PC-3 (cell line): Measurements from ENCODE around the gene ERICH2. TPM values are rescaled to one million over a fixed set of nuclear protein-coding genes. Genes with fewer than 3 reads are reported as not detected.

Experiments
- ATAC-seq: fragments of 200-7000 bp; cut with Tn5 transposase; 2 replicates; pipeline ENCODE4 v1.9.1; 2020; ENCODE audit warnings: mild to moderate bottlenecking, moderate library complexity
- BruUV-seq: library from RNA; stranded (reverse); fragments of 400-500 nt; replicated peaks from 2 replicates; lab custom pipeline; 2021; lab: Mats Ljungman, UMichigan
- CTCF ChIA-PET: fragments of 300-600 bp; sonication (Branson Sonifier 250); formaldehyde crosslinking; loops from one replicate; lab custom pipeline; 2022; ENCODE audit warnings: antibody characterized with exemption; lab: Charles Lee
- POLR2A ChIA-PET: fragments of 300-600 bp; sonication (Branson Sonifier 250); formaldehyde crosslinking; loops from one replicate; lab custom pipeline; 2022; ENCODE audit warnings: antibody characterized with exemption; ENCODE audit not compliant: unreplicated experiment; lab: Charles Lee
- DNase-seq: peaks from one replicate; pipeline ENCODE4 v3.0.0-alpha.2; 2015
- H2AFZ ChIP-seq: fragments of 300-600 bp; sonication (generic); 2 replicates; pipeline ENCODE4 v1.6.0; 2016; ENCODE audit warnings: antibody characterized with exemption, low read length
- H3F3A ChIP-seq: fragments of 300-600 bp; sonication (generic); one replicate; pipeline ENCODE4 v1.6.0; 2017; ENCODE audit warnings: antibody characterized with exemption, low read length, control low read depth, mild to moderate bottlenecking; ENCODE audit not compliant: unreplicated experiment
- H3K27ac ChIP-seq: fragments of 300-600 bp; sonication (generic); 2 replicates; pipeline ENCODE4 v1.5.1; 2016; ENCODE audit warnings: mild to moderate bottlenecking, low read length
- H3K27me3 ChIP-seq: fragments of 300-600 bp; sonication (generic); 2 replicates; pipeline ENCODE4 v1.6.1; 2016; ENCODE audit warnings: low read length, mixed read lengths
- H3K36me3 ChIP-seq: fragments of 300-600 bp; sonication (generic); 2 replicates; pipeline ENCODE4 v1.6.1; 2016; ENCODE audit warnings: low read depth, mixed run types, low read length, mixed read lengths
- H3K4me1 ChIP-seq: fragments of 300-600 bp; sonication (generic); 2 replicates; pipeline ENCODE4 v1.5.1; 2016; ENCODE audit warnings: low read length; ENCODE audit not compliant: insufficient read depth
- H3K4me2 ChIP-seq: fragments of 300-600 bp; sonication (generic); 2 replicates; pipeline ENCODE4 v1.6.0; 2016; ENCODE audit warnings: low read length
- H3K4me3 ChIP-seq: fragments of 300-600 bp; sonication (generic); 2 replicates; pipeline ENCODE4 v1.5.1; 2016; ENCODE audit warnings: mild to moderate bottlenecking, low read length, mixed read lengths
- H3K79me2 ChIP-seq: fragments of 300-600 bp; sonication (generic); 2 replicates; pipeline ENCODE4 v1.6.1; 2017; ENCODE audit warnings: low read length, mixed read lengths
- H3K9ac ChIP-seq: fragments of 300-600 bp; sonication (generic); 2 replicates; pipeline ENCODE4 v1.6.0; 2016; ENCODE audit warnings: mild to moderate bottlenecking, low read length
- H3K9me2 ChIP-seq: fragments of 300-600 bp; sonication (generic); replicated peaks from 2 replicates; pipeline ENCODE4 v1.6.1; 2016; ENCODE audit warnings: mixed run types, low read length, mixed read lengths
- H3K9me3 ChIP-seq: fragments of 300-600 bp; sonication (generic); 2 replicates; pipeline ENCODE4 v1.6.1; 2016; ENCODE audit warnings: low read length, mixed read lengths
- H4K20me1 ChIP-seq: fragments of 300-600 bp; sonication (generic); 2 replicates; pipeline ENCODE4 v1.6.1; 2016; ENCODE audit warnings: low read length, mixed read lengths
- EZH2 ChIP-seq: fragments of 300-600 bp; sonication (generic); IDR thresholded peaks from one replicate; pipeline ENCODE4 v1.6.1; 2017; ENCODE audit warnings: antibody characterized with exemption, mild to moderate bottlenecking, low read length; ENCODE audit not compliant: unreplicated experiment
- EZH2phosphoT487 ChIP-seq: fragments of 300-600 bp; sonication (generic); IDR thresholded peaks from 2 replicates; pipeline ENCODE4 v1.6.1; 2018; ENCODE audit warnings: mild to moderate bottlenecking, antibody characterized with exemption, low read length, borderline replicate concordance
- intact Hi-C: fragments of 100-400 bp; cut with micrococcal nuclease; formaldehyde crosslinking; loops from 2 replicates; pipeline ENCODE4 v1.9.0; 2023
- total RNA-seq: library from RNA; depleted of rRNA; stranded (reverse); fragments of >200 nt; gene quantifications from 2 replicates; pipeline ENCODE4 v1.2.3, GENCODE V29; 2014
- TF ChIP-seq, protein P1 (sequence below): fragments of 300-600 bp; sonication (generic); conservative IDR thresholded peaks from 2 replicates; pipeline ENCODE4 v1.5.1; 2017; ENCODE audit warnings: antibody characterized with exemption, low read depth, mild to moderate bottlenecking, low read length

Gene ERICH2
- total RNA-seq, 1 experiment from 2014 or later: 1.9 TPM

DNA sequence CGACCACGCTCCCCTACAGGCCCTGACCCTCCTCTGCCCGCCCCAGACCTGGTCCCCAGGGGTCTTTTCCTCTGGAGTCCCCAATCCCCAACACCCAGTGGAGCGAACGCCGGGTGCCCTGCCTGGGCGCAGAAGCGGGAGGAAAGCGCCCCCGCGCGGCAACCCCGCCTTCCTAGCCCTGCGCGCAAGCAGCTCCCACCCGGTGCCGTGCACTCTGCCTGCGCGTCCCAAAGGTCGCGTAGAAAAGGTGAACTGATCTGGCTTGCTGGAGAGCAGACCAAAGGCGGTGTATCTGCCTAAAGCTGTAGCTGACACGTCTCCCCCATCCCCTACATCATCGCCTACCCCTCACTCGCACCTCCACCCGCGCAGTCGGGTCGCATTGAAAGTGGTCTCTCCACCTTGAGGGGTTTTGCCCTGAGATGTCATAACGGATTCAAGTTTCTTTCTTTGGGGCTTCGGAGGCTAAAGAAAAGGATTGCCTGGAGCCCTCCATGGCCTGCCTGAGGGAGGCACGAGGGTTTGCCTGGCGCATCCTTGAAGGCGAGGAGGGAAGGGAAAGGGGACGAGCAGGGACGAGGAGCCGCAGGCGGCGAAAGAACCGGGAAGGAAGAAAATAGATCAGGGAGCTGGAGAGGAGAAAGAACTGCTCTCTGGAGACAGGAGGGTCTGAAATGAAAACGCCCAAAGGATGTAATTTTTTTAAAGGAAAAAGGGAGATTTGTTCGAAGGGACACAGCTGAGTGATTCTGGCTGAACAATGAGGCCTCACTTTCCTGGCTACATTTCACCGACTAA, 52.3 kb downstream of the ERICH2 start:
- H3K79me2 ChIP-seq: no peaks in the 10 kb centered on the region
- H3K27me3 ChIP-seq: no peaks in the 10 kb centered on the region
- H3K4me3 ChIP-seq: no peak overlapping the region
- H3K9ac ChIP-seq: no peak overlapping the region
- no TSS peak for BruUV-seq
- intact Hi-C loops: no loop called here
- no peak for DNase-seq
- H3K27ac ChIP-seq: no peak overlapping the region
- H3F3A ChIP-seq: no peaks in the 10 kb centered on the region
- no peaks in the 10 kb centered on the region for H3K9me2 ChIP-seq
- peaks cover 3% of the 10 kb centered on the region; the same call in 1 of the 2 replicates for H3K4me1 ChIP-seq
- ATAC-seq: no peak
- H3K4me2 ChIP-seq: 0 out of 2 replicates have a peak overlapping the region, but pooled peaks have one; percentile 30
- no peaks in the 10 kb centered on the region for H4K20me1 ChIP-seq
- ChIA-PET POLR2A (no interaction called here), CTCF (no interaction called here)
- no peaks in the 10 kb centered on the region for H3K36me3 ChIP-seq
- H3K9me3 ChIP-seq: no peaks in the 10 kb centered on the region
- no peak overlapping the region for H2AFZ ChIP-seq
- TF ChIP-seq EZH2phosphoT487 (no peak), EZH2 (no peak)
- TF ChIP-seq, protein P1, sequence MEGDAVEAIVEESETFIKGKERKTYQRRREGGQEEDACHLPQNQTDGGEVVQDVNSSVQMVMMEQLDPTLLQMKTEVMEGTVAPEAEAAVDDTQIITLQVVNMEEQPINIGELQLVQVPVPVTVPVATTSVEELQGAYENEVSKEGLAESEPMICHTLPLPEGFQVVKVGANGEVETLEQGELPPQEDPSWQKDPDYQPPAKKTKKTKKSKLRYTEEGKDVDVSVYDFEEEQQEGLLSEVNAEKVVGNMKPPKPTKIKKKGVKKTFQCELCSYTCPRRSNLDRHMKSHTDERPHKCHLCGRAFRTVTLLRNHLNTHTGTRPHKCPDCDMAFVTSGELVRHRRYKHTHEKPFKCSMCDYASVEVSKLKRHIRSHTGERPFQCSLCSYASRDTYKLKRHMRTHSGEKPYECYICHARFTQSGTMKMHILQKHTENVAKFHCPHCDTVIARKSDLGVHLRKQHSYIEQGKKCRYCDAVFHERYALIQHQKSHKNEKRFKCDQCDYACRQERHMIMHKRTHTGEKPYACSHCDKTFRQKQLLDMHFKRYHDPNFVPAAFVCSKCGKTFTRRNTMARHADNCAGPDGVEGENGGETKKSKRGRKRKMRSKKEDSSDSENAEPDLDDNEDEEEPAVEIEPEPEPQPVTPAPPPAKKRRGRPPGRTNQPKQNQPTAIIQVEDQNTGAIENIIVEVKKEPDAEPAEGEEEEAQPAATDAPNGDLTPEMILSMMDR: no peak

DNA sequence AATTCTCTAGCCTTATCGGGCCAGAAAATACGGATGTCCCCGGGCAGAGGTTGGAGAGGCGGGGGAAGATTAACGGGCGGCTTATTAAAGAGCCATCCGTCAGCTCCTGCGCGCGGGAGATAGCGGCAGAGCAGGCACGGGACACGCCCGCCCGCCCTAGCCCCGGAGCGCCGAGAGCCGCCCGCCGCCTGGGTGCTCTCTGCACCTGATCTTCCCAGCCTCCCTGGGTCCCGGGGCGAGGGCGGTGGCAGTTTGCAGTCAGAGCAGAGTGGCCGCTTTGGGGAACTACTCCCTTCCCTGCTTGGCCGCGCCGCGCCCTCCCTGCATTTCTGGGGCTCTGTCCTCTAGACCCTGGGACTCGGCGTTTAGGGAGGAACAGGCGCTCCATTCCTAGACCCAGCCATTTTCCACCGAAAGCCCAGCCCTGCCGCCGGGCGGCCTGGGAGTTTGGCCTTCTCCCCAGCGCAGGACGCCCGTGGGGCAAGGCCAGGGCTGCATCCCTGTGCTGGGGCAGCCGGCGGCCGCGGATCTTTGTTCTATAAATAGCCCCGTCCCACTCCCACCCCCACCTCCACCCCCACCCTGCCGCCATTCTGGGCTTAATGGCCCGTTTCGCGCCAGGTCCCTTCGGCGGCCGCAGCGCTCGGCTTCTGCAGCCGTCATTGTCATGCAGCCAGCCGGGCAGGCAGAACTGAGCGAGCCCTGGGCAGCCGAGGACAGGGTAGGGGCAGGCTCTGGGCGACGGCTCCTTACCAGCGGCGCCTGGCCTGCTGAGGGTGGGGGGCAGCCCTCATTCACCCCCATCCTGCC, 53.1 kb downstream of the ERICH2 start:
- CTCF ChIA-PET: no interaction called here
- Histone ChIP-seq H3F3A (no peaks in the 10 kb centered on the region), H3K4me1 (peaks cover 2% of the 10 kb centered on the region; the same call in 1 of the 2 replicates), H3K9ac (no peak overlapping the region), H3K9me3 (no peaks in the 10 kb centered on the region), H3K4me3 (peak overlapping the region; percentile 37; the same call in 1 of the 2 replicates), H3K9me2 (no peaks in the 10 kb centered on the region), H2AFZ (no peak overlapping the region), H3K36me3 (no peaks in the 10 kb centered on the region), H4K20me1 (no peaks in the 10 kb centered on the region), H3K79me2 (no peaks in the 10 kb centered on the region), H3K27ac (no peak overlapping the region), H3K27me3 (no peaks in the 10 kb centered on the region), H3K4me2 (0 out of 2 replicates have a peak overlapping the region, but pooled peaks have one; percentile 30)
- intact Hi-C loops: no loop called here
- DNase-seq (no peak), ATAC-seq (peak; percentile 54)
- TF ChIP-seq, protein P1: no peak
- POLR2A ChIA-PET: no interaction called here
- BruUV-seq: no TSS peak

DNA sequence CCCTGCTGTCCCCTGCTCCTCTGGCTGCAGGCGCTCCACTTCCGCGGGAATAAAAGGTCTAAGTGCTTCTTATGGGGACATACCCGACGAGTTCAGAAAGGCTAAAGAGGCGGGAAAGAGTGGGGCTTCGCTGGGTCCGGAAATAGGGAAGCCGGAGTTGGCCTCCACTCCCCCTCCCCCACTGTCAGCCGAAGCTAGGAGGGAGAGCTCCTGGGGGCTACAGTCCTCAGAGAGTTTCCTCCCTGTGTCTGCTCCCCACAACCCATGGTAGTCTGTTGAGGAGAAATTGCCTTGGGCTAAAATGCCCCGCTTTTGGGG, 53.7 kb downstream of the ERICH2 start:
- no peak overlapping the region for H3K9ac ChIP-seq
- H3K36me3 ChIP-seq: no peaks in the 10 kb centered on the region
- H3K4me3 ChIP-seq: no peak overlapping the region
- no peaks in the 10 kb centered on the region for H3F3A ChIP-seq
- ChIA-PET CTCF (no interaction called here), POLR2A (no interaction called here)
- TF ChIP-seq EZH2: no peak
- TF ChIP-seq, protein P1: no peak
- TF ChIP-seq EZH2phosphoT487: no peak
- H3K9me3 ChIP-seq: no peaks in the 10 kb centered on the region
- DNase-seq (no peak), ATAC-seq (no peak)
- H3K27me3 ChIP-seq: no peaks in the 10 kb centered on the region
- no peak overlapping the region for H3K27ac ChIP-seq
- intact Hi-C loops: no loop called here
- H4K20me1 ChIP-seq: no peaks in the 10 kb centered on the region
- no peaks in the 10 kb centered on the region for H3K4me1 ChIP-seq
- H2AFZ ChIP-seq: no peak overlapping the region
- no peaks in the 10 kb centered on the region for H3K9me2 ChIP-seq
- no TSS peak for BruUV-seq
- H3K79me2 ChIP-seq: no peaks in the 10 kb centered on the region
- no peak overlapping the region for H3K4me2 ChIP-seq
